ENCODE results near the gene CPTP.

- TF ChIP-seq, protein P1, sequence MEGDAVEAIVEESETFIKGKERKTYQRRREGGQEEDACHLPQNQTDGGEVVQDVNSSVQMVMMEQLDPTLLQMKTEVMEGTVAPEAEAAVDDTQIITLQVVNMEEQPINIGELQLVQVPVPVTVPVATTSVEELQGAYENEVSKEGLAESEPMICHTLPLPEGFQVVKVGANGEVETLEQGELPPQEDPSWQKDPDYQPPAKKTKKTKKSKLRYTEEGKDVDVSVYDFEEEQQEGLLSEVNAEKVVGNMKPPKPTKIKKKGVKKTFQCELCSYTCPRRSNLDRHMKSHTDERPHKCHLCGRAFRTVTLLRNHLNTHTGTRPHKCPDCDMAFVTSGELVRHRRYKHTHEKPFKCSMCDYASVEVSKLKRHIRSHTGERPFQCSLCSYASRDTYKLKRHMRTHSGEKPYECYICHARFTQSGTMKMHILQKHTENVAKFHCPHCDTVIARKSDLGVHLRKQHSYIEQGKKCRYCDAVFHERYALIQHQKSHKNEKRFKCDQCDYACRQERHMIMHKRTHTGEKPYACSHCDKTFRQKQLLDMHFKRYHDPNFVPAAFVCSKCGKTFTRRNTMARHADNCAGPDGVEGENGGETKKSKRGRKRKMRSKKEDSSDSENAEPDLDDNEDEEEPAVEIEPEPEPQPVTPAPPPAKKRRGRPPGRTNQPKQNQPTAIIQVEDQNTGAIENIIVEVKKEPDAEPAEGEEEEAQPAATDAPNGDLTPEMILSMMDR (IDR thresholded peaks at IDR 0.05; ENCODE audit: low read depth, low read length) = no peak
- TF ChIP-seq, protein P2, sequence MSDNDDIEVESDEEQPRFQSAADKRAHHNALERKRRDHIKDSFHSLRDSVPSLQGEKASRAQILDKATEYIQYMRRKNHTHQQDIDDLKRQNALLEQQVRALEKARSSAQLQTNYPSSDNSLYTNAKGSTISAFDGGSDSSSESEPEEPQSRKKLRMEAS (IDR thresholded peaks at IDR 0.05; ENCODE audit: low read depth, low read length) = no peak
- TF ChIP-seq POLR2A (IDR thresholded peaks at IDR 0.05; ENCODE audit: extremely low read depth, insufficient read length) (no peak), MYC (IDR thresholded peaks at IDR 0.05; ENCODE audit: low read depth, low read length) (no peak)
These were observed 52.1 kb downstream of the CPTP start for GRCh38 chr1:1376551-1377226.
